ENCODE results near the gene SMAD1. TPM values are rescaled to one million over a fixed set of nuclear protein-coding genes. Genes with fewer than 3 reads are reported as not detected.

Gene SMAD1
- polyA plus RNA-seq, 1 of the 3 experiments (the other 2 are of a cell fraction): 46.0 TPM

DNA sequence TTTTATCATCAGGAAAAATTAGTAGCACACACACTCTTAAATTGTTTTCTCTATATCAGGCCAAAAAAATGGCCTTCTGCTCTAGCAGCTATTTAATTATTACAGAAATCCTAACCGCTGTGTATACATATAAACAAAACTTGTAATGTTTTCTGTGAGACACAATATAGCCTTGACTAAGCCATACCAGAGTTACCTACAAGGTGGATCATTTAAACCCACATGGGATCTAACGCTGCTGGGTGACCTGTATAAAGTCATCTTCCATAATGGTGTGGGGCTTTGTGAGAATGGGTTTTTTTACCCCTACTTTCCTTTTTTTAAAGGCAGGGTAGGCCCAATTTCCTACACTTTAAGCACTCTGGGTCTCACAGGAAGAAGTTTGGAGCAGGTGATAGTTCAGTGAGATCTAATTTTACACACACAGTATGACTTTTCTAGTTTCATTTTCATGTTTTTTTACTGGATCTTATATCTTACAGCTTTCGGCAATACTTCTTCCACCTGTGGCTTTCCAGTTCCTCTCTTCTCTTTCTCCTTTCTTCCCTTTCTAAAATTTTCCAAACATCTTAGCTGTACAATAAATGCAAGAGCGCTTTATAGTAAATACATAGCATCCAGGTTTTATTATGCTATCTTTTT is 70.6 kb downstream of the SMAD1 start:
- H4K20me1 ChIP-seq (ENCODE audit: insufficient read depth): no peaks in the 10 kb centered on the region
- TF ChIP-seq, protein P1, sequence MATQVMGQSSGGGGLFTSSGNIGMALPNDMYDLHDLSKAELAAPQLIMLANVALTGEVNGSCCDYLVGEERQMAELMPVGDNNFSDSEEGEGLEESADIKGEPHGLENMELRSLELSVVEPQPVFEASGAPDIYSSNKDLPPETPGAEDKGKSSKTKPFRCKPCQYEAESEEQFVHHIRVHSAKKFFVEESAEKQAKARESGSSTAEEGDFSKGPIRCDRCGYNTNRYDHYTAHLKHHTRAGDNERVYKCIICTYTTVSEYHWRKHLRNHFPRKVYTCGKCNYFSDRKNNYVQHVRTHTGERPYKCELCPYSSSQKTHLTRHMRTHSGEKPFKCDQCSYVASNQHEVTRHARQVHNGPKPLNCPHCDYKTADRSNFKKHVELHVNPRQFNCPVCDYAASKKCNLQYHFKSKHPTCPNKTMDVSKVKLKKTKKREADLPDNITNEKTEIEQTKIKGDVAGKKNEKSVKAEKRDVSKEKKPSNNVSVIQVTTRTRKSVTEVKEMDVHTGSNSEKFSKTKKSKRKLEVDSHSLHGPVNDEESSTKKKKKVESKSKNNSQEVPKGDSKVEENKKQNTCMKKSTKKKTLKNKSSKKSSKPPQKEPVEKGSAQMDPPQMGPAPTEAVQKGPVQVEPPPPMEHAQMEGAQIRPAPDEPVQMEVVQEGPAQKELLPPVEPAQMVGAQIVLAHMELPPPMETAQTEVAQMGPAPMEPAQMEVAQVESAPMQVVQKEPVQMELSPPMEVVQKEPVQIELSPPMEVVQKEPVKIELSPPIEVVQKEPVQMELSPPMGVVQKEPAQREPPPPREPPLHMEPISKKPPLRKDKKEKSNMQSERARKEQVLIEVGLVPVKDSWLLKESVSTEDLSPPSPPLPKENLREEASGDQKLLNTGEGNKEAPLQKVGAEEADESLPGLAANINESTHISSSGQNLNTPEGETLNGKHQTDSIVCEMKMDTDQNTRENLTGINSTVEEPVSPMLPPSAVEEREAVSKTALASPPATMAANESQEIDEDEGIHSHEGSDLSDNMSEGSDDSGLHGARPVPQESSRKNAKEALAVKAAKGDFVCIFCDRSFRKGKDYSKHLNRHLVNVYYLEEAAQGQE (IDR thresholded peaks at IDR 0.05; ENCODE audit: low read depth, low read length): no peak
- TF ChIP-seq, protein P2, sequence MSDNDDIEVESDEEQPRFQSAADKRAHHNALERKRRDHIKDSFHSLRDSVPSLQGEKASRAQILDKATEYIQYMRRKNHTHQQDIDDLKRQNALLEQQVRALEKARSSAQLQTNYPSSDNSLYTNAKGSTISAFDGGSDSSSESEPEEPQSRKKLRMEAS (IDR thresholded peaks at IDR 0.05; ENCODE audit: low read depth): no peak
- no peak for TF ChIP-seq CHD2 (IDR thresholded peaks at IDR 0.05; ENCODE audit: low read length, partially characterized antibody)
- TF ChIP-seq, protein P3, sequence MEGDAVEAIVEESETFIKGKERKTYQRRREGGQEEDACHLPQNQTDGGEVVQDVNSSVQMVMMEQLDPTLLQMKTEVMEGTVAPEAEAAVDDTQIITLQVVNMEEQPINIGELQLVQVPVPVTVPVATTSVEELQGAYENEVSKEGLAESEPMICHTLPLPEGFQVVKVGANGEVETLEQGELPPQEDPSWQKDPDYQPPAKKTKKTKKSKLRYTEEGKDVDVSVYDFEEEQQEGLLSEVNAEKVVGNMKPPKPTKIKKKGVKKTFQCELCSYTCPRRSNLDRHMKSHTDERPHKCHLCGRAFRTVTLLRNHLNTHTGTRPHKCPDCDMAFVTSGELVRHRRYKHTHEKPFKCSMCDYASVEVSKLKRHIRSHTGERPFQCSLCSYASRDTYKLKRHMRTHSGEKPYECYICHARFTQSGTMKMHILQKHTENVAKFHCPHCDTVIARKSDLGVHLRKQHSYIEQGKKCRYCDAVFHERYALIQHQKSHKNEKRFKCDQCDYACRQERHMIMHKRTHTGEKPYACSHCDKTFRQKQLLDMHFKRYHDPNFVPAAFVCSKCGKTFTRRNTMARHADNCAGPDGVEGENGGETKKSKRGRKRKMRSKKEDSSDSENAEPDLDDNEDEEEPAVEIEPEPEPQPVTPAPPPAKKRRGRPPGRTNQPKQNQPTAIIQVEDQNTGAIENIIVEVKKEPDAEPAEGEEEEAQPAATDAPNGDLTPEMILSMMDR (IDR thresholded peaks at IDR 0.05): no peak
- TF ChIP-seq EP300 (IDR thresholded peaks at IDR 0.05; ENCODE audit: borderline replicate concordance in 1 of 2, low read depth in 1 of 2, low read length in 1 of 2): no peak
- TF ChIP-seq EZH2phosphoT487 (IDR thresholded peaks at IDR 0.05; ENCODE audit: borderline replicate concordance, low read depth): no peak
- TF ChIP-seq SIN3A (IDR thresholded peaks at IDR 0.05; ENCODE audit: borderline replicate concordance, low read depth, low read length): no peak
- TF ChIP-seq ELF1 (IDR thresholded peaks at IDR 0.05): no peak
- no peak for TF ChIP-seq MEF2A (IDR thresholded peaks at IDR 0.05; ENCODE audit: borderline replicate concordance, low read depth)
- TF ChIP-seq MXI1 (IDR thresholded peaks at IDR 0.05; ENCODE audit: low read depth, low read length): no peak
- no peak for TF ChIP-seq TCF12 (IDR thresholded peaks at IDR 0.05)
- no peak for TF ChIP-seq JUND (IDR thresholded peaks at IDR 0.05)
- no peak for TF ChIP-seq GABPA (IDR thresholded peaks at IDR 0.05; ENCODE audit: low read depth)
- no peak for TF ChIP-seq GATA2 (CRISPR knock-in tag; IDR thresholded peaks at IDR 0.05)
- no peak for TF ChIP-seq SMC3 (IDR thresholded peaks at IDR 0.05; ENCODE audit: low read depth, low read length)
- no peak for TF ChIP-seq RAD21 (IDR thresholded peaks at IDR 0.05; ENCODE audit: low read length)
- TF ChIP-seq TAF1 (IDR thresholded peaks at IDR 0.05; ENCODE audit: borderline replicate concordance, low read depth, low read length): no peak
- TF ChIP-seq, protein P4, sequence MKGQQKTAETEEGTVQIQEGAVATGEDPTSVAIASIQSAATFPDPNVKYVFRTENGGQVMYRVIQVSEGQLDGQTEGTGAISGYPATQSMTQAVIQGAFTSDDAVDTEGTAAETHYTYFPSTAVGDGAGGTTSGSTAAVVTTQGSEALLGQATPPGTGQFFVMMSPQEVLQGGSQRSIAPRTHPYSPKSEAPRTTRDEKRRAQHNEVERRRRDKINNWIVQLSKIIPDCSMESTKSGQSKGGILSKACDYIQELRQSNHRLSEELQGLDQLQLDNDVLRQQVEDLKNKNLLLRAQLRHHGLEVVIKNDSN (IDR thresholded peaks at IDR 0.05; ENCODE audit: borderline replicate concordance, low read depth): no peak
- TF ChIP-seq NFIC (IDR thresholded peaks at IDR 0.05; ENCODE audit: borderline replicate concordance): no peak
- ChIA-PET CTCF (interaction anchor here (1.6 to 2.0 kb wide), 2 partner anchors 10 to 57 kb away, joined by 6 to 7 read pairs; no protein-coding TSS in a partner anchor), POLR2A (no interaction called here)
- H3K79me2 ChIP-seq (ENCODE audit: insufficient read depth): no peaks in the 10 kb centered on the region
- H3K4me3 ChIP-seq (ENCODE audit: low read depth in 2 of 2, low read length in 1 of 2): no peak overlapping the region
- H3K27ac ChIP-seq (ENCODE audit: low read depth in 2 of 2, low read length in 1 of 2): 0 out of 4 replicates have a peak overlapping the region, but pooled peaks of 1 of the 2 experiments have one; percentile 16
- no peak overlapping the region for H2AFZ ChIP-seq (ENCODE audit: low read depth)
- 96% methylated on average over 4 of the region's 4 CpGs for WGBS (ENCODE audit: low lambda C conversion rate)
- no peak overlapping the region for H3K4me2 ChIP-seq
- peaks cover 7% of the 10 kb centered on the region for H3F3A ChIP-seq (replicated peaks; ENCODE audit: insufficient read depth)
- DNase-seq: no peak
- no peaks in the 10 kb centered on the region for H3K27me3 ChIP-seq (ENCODE audit: insufficient read depth)
- H3K9me2 ChIP-seq: no peaks in the 10 kb centered on the region
- peaks cover 0 to 4% of the 10 kb centered on the region in 2 experiments; a peak in 1 of 4 replicates for H3K4me1 ChIP-seq (ENCODE audit: control insufficient read depth in 1 of 2, insufficient read depth in 2 of 2, low read depth in 1 of 2, low read length in 1 of 2)
- H3K9ac ChIP-seq: no peak overlapping the region
- peaks cover 27 to 32% of the 10 kb centered on the region in 2 experiments for H3K36me3 ChIP-seq (replicated peaks in 1 of 2; ENCODE audit: control insufficient read depth in 1 of 2, insufficient read depth in 2 of 2, low read length in 1 of 2)
- no peaks in the 10 kb centered on the region for H3K9me3 ChIP-seq

Data from SK-N-SH (cell line).